Measurements from ENCODE around the gene MPL. TPM values are rescaled to one million over a fixed set of nuclear protein-coding genes. Genes with fewer than 3 reads are reported as not detected.

Gene MPL
- polyA plus RNA-seq, 1 donor from 2014 or later = not detected

Other genes with a start within 250 kb of the MPL start
- gene EBNA1BP2, start 165.5 kb upstream of the MPL start, polyA plus RNA-seq = 52.5 TPM
- gene CFAP57, start 165.5 kb upstream of the MPL start, polyA plus RNA-seq = 0.14 TPM
- not detected for gene TMEM125, start 67.8 kb upstream of the MPL start, polyA plus RNA-seq
- gene C1orf210, start 52.2 kb upstream of the MPL start, polyA plus RNA-seq = not detected
- gene TIE1, start 36.8 kb upstream of the MPL start, polyA plus RNA-seq = not detected
- gene CDC20, start 21.2 kb downstream of the MPL start, polyA plus RNA-seq = 0.58 TPM
- gene ELOVL1, start 30.2 kb downstream of the MPL start, polyA plus RNA-seq = 69.6 TPM
- 45.4 TPM for gene MED8, start 52.0 kb downstream of the MPL start, polyA plus RNA-seq
- 8.0 TPM for gene SZT2, start 52.1 kb downstream of the MPL start, polyA plus RNA-seq
- 6.5 TPM for gene HYI, start 116.1 kb downstream of the MPL start, polyA plus RNA-seq
- gene PTPRF, start 193.1 kb downstream of the MPL start, polyA plus RNA-seq = not detected